Fibroblast of mammary gland (primary cell): ENCODE data around the gene WDR48.

ENCODE experiments used
- DNase-seq: peaks from one replicate; pipeline ENCODE4 v3.0.0-alpha.2; 2010; ENCODE audit warnings: low read depth
- H3K4me3 ChIP-seq: 2 replicates; pipeline ENCODE4 v1.5.1; 2011; ENCODE audit warnings: low read depth, mild to moderate bottlenecking, low read length, moderate library complexity; ENCODE audit not compliant: control insufficient read depth
- CTCF ChIP-seq: conservative IDR thresholded peaks from 2 replicates; pipeline ENCODE4 v1.5.1; 2011; ENCODE audit warnings: low read depth, low read length, inconsistent platforms; ENCODE audit not compliant: control insufficient read depth, insufficient read depth

WDR48 gene

DNA sequence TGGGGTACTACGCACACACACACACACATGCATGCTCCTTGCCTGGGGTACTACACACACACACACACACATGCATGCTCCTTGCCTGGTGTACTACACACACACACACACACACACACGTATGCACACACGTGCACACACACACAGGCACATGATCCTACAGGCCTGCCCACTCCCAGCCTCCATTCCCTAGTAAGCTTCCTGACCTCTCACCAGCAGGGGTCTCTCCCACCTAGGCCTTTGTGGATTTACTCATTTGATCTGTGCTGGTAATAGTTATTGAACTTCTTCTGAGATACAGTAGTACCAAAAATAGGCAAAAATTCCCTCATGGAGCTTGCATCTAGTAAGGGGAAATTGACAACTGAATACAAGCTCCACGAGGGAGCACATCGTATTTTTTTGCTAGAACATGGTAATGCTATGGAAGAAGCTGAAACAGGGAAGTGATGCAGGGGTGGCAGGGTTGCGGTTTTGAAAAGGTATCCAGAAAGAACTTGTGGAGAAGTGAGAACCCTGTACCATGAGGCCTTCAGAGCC is 74.8 kb downstream of the WDR48 start:
- peak; percentile 75 for DNase-seq
- peak; percentile 79 for TF ChIP-seq CTCF
- no peak overlapping the region for H3K4me3 ChIP-seq

DNA sequence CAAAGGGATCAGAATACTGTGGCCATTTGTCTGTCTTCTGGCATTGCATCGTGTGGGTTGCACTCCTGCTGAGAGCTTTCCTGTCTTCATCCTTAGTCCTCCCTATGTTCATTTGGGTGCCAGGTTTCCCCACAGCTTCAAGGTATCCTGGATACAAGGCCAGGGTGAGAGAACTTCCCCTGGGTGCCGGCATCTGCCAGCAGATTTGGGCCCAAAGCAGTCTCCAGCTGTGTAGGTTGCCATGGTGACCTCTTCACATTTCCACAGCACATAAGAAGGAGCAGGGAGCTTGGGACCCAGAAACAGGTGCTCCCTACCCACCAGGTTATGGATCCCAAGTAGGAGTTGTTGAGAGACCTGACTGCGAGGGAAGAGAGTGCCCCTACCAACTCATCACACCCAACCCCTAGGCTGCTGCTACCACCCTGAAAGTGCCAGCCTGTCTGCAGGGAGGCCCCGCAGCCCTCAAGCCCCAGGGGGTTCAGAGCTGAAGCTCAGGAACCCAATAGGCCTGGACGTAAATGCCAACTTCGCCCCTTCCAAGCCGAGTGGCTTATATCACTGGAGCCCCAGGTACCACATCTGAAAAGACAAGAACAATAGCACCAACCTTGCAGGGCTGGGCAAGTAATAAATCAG is 75.6 kb downstream of the WDR48 start:
- TF ChIP-seq CTCF, result no peak
- DNase-seq, result no peak
- H3K4me3 ChIP-seq, result no peak overlapping the region

GRCh38 chr3:39127908-39128304 is 76.1 kb downstream of the WDR48 start:
- no peak for TF ChIP-seq CTCF
- DNase-seq, result no peak
- H3K4me3 ChIP-seq, result no peak overlapping the region

- DNase-seq, result no peak
- no peak for TF ChIP-seq CTCF
- H3K4me3 ChIP-seq, result no peak overlapping the region
Observed at GRCh38 chr3:39128951-39129350, 77.1 kb downstream of the WDR48 start.

DNA sequence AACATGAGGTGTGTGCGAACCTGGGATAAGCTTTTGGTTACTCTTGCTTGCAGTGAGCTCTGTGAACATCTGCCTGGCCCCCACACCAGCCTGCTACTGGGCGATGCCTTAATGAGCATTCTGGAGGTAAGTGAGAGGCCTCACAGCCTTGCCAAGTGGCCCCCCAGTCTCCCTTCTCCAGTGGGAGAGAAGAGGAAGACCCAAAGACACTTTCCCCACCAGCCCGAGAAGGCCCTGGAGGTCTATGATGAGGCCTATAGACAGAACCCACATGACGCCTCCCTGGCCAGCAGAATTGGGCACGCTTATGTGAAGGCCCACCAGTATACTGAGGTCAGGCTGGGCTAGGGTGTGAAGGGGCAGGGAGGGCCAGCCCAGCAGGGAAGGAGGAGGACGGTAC is 78.2 kb downstream of the WDR48 start:
- H3K4me3 ChIP-seq, result no peak overlapping the region
- no peak for DNase-seq
- no peak for TF ChIP-seq CTCF

GRCh38 chr3:39130693-39131265 is 79.0 kb downstream of the WDR48 start:
- no peak overlapping the region for H3K4me3 ChIP-seq
- no peak for TF ChIP-seq CTCF
- no peak for DNase-seq
